ENCODE results near the gene ZACN.

ZACN gene

GRCh38 chr17:76081295-76082210, 2.6 kb downstream of the ZACN start:
- Histone ChIP-seq H2AFZ (ENCODE audit: low read depth) (no peak overlapping the region), H3K4me2 (no peak overlapping the region), H3K4me3 (IDR thresholded peaks at IDR 0.05; ENCODE audit: insufficient read depth, low read depth, low read length) (no peak overlapping the region), H3K36me3 (ENCODE audit: insufficient read depth) (no peaks in the 10 kb centered on the region), H3K27ac (no peak overlapping the region), H3K27me3 (ENCODE audit: insufficient read depth, low read depth) (peaks cover 15% of the 10 kb centered on the region), H4K20me1 (ENCODE audit: insufficient read depth) (no peaks in the 10 kb centered on the region), H3K4me1 (ENCODE audit: low read depth, poor library complexity, severe bottlenecking) (no peaks in the 10 kb centered on the region), H3K79me2 (ENCODE audit: insufficient read depth, low read depth) (no peaks in the 10 kb centered on the region), H3K9ac (no peak overlapping the region)
- TF ChIP-seq, protein P1, sequence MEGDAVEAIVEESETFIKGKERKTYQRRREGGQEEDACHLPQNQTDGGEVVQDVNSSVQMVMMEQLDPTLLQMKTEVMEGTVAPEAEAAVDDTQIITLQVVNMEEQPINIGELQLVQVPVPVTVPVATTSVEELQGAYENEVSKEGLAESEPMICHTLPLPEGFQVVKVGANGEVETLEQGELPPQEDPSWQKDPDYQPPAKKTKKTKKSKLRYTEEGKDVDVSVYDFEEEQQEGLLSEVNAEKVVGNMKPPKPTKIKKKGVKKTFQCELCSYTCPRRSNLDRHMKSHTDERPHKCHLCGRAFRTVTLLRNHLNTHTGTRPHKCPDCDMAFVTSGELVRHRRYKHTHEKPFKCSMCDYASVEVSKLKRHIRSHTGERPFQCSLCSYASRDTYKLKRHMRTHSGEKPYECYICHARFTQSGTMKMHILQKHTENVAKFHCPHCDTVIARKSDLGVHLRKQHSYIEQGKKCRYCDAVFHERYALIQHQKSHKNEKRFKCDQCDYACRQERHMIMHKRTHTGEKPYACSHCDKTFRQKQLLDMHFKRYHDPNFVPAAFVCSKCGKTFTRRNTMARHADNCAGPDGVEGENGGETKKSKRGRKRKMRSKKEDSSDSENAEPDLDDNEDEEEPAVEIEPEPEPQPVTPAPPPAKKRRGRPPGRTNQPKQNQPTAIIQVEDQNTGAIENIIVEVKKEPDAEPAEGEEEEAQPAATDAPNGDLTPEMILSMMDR (conservative IDR thresholded peaks at IDR 0.05; ENCODE audit: low read depth, low read length): no peak

DNA sequence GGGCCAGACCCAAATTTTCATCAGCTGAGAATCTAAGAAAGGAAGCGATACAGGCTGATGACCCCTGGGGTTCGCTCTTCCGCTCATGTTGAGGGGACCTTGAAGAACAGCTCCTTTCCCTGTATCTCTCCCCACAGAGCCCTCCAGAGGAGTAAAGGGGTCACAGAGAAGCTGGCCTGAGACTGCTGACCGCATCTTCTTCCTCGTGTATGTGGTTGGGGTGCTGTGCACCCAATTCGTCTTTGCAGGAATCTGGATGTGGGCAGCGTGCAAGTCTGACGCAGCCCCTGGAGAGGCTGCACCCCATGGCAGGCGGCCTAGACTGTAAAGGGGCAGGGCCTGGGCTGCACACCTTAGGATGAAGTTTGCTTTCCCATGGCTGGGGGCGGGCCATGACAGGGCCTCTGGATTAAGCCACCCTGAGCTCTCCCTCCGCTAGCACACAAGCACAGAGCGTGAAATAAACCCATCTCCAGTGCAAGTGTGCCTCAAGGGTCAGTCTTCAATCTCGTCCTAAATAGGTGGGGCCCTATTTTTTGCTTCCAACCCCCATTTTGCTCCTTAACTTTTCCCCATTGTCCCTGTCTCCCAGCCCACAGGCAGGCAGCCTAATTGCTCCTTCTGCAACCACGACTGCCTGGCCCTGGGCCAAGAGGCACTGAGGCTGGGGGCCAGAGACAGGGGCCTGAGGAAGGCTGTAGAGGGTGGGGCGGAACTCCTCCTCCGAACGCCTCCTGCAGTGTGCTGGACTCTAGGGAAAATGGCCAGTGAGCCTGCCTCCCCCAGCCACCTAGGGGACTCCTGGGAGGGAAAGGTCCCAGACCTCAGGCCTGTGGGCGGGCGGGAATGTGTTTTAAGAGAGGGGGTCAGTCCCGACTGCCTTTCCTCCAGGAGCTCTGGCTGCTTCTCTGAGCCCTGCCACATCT, 3.6 kb downstream of the ZACN start:
- H3K27ac ChIP-seq: no peak overlapping the region
- no peak overlapping the region for H3K9ac ChIP-seq
- H3K79me2 ChIP-seq (ENCODE audit: insufficient read depth, low read depth): no peaks in the 10 kb centered on the region
- no peaks in the 10 kb centered on the region for H3K36me3 ChIP-seq (ENCODE audit: insufficient read depth)
- no peak overlapping the region for H3K4me3 ChIP-seq (IDR thresholded peaks at IDR 0.05; ENCODE audit: insufficient read depth, low read depth, low read length)
- peaks cover 11% of the 10 kb centered on the region for H3K27me3 ChIP-seq (ENCODE audit: insufficient read depth, low read depth)
- TF ChIP-seq, protein P1 (conservative IDR thresholded peaks at IDR 0.05; ENCODE audit: low read depth, low read length): no peak
- no peaks in the 10 kb centered on the region for H3K4me1 ChIP-seq (ENCODE audit: low read depth, poor library complexity, severe bottlenecking)
- H3K4me2 ChIP-seq: no peak overlapping the region
- H2AFZ ChIP-seq (ENCODE audit: low read depth): no peak overlapping the region
- H4K20me1 ChIP-seq (ENCODE audit: insufficient read depth): no peaks in the 10 kb centered on the region

GRCh38 chr17:76083536-76084182, 4.7 kb downstream of the ZACN start:
- H2AFZ ChIP-seq (ENCODE audit: low read depth): no peak overlapping the region
- H4K20me1 ChIP-seq (ENCODE audit: insufficient read depth): no peaks in the 10 kb centered on the region
- peaks cover 7% of the 10 kb centered on the region for H3K27me3 ChIP-seq (ENCODE audit: insufficient read depth, low read depth)
- H3K27ac ChIP-seq: no peak overlapping the region
- H3K9ac ChIP-seq: no peak overlapping the region
- no peak overlapping the region for H3K4me3 ChIP-seq (IDR thresholded peaks at IDR 0.05; ENCODE audit: insufficient read depth, low read depth, low read length)
- H3K4me2 ChIP-seq: no peak overlapping the region
- TF ChIP-seq, protein P1 (conservative IDR thresholded peaks at IDR 0.05; ENCODE audit: low read depth, low read length): no peak
- H3K79me2 ChIP-seq (ENCODE audit: insufficient read depth, low read depth): no peaks in the 10 kb centered on the region
- H3K36me3 ChIP-seq (ENCODE audit: insufficient read depth): no peaks in the 10 kb centered on the region
- no peaks in the 10 kb centered on the region for H3K4me1 ChIP-seq (ENCODE audit: low read depth, poor library complexity, severe bottlenecking)

GRCh38 chr17:76085066-76085730, 6.2 kb downstream of the ZACN start:
- Histone ChIP-seq H2AFZ (ENCODE audit: low read depth) (no peak overlapping the region), H3K79me2 (ENCODE audit: insufficient read depth, low read depth) (no peaks in the 10 kb centered on the region), H4K20me1 (ENCODE audit: insufficient read depth) (no peaks in the 10 kb centered on the region), H3K27me3 (ENCODE audit: insufficient read depth, low read depth) (no peaks in the 10 kb centered on the region), H3K4me1 (ENCODE audit: low read depth, poor library complexity, severe bottlenecking) (no peaks in the 10 kb centered on the region), H3K4me2 (no peak overlapping the region), H3K36me3 (ENCODE audit: insufficient read depth) (no peaks in the 10 kb centered on the region), H3K9ac (no peak overlapping the region), H3K27ac (no peak overlapping the region), H3K4me3 (IDR thresholded peaks at IDR 0.05; ENCODE audit: insufficient read depth, low read depth, low read length) (no peak overlapping the region)
- TF ChIP-seq, protein P1 (conservative IDR thresholded peaks at IDR 0.05; ENCODE audit: low read depth, low read length): no peak

Data from KMS-11 (cell line).